ENCODE measurements around the gene KIAA0930.

Gene KIAA0930

DNA sequence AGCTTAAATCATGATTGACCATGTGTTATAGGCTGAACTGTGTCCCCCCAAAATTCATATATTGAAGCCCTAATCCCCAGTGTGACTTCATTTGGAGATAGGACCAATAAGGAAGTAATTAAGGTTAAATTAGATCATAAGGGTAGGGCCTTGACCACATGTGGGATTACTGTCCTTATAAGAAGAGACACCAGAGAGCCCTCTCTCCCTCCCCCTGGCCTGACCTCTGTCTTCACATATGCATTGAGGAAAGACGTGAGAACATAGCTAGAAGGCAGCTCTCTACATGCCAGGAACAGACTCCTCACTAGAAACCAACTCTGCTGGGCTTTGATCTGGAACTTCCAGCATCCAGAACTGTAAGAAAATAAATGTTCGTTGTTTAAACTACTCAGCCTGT lies 90.6 kb downstream of the KIAA0930 start:
- peaks cover 0 to 8% of the 10 kb centered on the region in 2 donors for H3K36me3 ChIP-seq (ENCODE audit: control insufficient read depth in 2 of 2, insufficient read depth in 2 of 2, low read length in 2 of 2)

DNA sequence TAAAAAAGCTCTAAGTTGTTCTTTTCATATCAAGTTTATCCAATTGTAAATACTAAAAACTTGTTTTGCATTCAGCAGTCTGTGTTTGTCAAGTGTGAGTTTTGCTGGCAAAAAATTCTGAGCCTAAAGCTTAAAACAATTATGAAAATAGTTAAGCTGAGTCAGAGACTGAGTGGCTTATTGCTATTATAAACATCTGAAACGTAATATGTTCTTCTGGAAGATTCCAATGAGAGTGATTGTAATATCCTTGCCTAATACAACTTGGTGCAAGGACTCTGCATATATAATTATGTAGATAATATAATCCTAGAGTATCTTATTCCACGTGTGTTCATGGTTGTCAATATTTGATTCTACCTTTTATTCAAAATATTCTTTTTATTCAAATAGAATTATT lies 91.0 kb downstream of the KIAA0930 start:
- no peaks in the 10 kb centered on the region for H3K27me3 ChIP-seq (ENCODE audit: control insufficient read depth in 1 of 2, insufficient read depth in 2 of 2, low read length in 2 of 2)
- H3K4me1 ChIP-seq (ENCODE audit: control insufficient read depth, insufficient read depth, low read length): no peaks in the 10 kb centered on the region
- H3K36me3 ChIP-seq (ENCODE audit: control insufficient read depth in 2 of 2, insufficient read depth in 2 of 2, low read length in 2 of 2): peaks cover 0 to 8% of the 10 kb centered on the region in 2 donors
- no peak overlapping the region for H3K4me3 ChIP-seq (ENCODE audit: low read length in 2 of 2)
- no peak overlapping the region for H3K9ac ChIP-seq (ENCODE audit: low read length in 2 of 2)
- no peaks in the 10 kb centered on the region for H3K9me3 ChIP-seq (ENCODE audit: control insufficient read depth in 2 of 2, low read length in 2 of 2)
- no peak overlapping the region for H3K27ac ChIP-seq (ENCODE audit: low read length)

More for the DNA sequence above, 90.6 kb downstream of the KIAA0930 start:
- Histone ChIP-seq H3K27ac (ENCODE audit: low read length) (no peak overlapping the region), H3K9ac (ENCODE audit: low read length in 2 of 2) (no peak overlapping the region), H3K4me3 (ENCODE audit: low read length in 2 of 2) (no peak overlapping the region), H3K9me3 (ENCODE audit: control insufficient read depth in 2 of 2, low read length in 2 of 2) (no peaks in the 10 kb centered on the region), H3K27me3 (ENCODE audit: control insufficient read depth in 1 of 2, insufficient read depth in 2 of 2, low read length in 2 of 2) (no peaks in the 10 kb centered on the region), H3K4me1 (ENCODE audit: control insufficient read depth, insufficient read depth, low read length) (no peaks in the 10 kb centered on the region)

DNA sequence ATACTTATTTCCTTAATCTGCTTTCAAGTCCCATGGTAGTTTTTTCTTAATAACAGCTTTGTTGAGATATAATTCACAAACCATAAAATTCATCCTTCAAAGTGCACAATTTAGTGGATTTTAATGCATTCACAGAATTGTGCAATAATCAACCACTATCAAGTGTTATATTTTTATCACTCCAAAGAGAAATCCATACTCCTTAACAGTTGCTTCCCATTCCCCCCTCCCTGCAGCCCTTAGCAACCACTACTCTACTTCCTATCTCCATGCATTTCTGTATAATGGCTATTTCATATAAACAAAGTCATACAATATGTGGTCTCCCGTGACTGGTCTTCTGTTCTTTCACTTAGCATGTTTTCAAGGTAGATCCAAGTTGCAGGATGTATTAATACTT lies 95.8 kb downstream of the KIAA0930 start:
- no peak overlapping the region for H3K4me3 ChIP-seq (ENCODE audit: low read length in 2 of 2)
- H3K4me1 ChIP-seq (ENCODE audit: control insufficient read depth, insufficient read depth, low read length): no peaks in the 10 kb centered on the region
- no peaks in the 10 kb centered on the region for H3K36me3 ChIP-seq (ENCODE audit: control insufficient read depth in 2 of 2, insufficient read depth in 2 of 2, low read length in 2 of 2)
- no peaks in the 10 kb centered on the region for H3K27me3 ChIP-seq (ENCODE audit: control insufficient read depth in 1 of 2, insufficient read depth in 2 of 2, low read length in 2 of 2)
- H3K27ac ChIP-seq (ENCODE audit: low read length): no peak overlapping the region
- H3K9ac ChIP-seq (ENCODE audit: low read length in 2 of 2): no peak overlapping the region
- peaks cover 0 to 3% of the 10 kb centered on the region in 2 donors for H3K9me3 ChIP-seq (ENCODE audit: control insufficient read depth in 2 of 2, low read length in 2 of 2)

DNA sequence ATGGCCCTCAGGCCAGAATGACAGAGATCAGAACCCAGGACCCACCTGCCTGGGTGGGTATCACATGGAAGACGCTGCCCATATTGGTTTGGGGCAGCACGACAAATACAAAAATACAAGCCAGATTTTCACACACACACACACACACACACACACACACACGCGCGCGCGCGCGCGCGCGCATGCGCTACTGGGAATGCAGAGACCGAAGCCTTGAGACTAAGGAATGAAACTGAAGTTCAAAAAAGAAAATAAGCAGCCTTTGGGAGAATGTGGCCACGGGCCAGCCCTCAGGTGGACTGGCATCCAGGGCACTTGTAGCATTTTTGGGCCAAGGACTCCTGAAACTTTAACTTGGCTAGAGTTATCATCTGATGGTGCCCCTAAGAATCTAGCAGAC lies 98.3 kb downstream of the KIAA0930 start:
- Histone ChIP-seq H3K4me1 (ENCODE audit: control insufficient read depth, insufficient read depth, low read length) (no peaks in the 10 kb centered on the region), H3K4me3 (ENCODE audit: low read length in 2 of 2) (no peak overlapping the region), H3K9ac (ENCODE audit: low read length in 2 of 2) (no peak overlapping the region), H3K9me3 (ENCODE audit: control insufficient read depth in 2 of 2, low read length in 2 of 2) (peaks cover 0 to 3% of the 10 kb centered on the region in 2 donors), H3K27ac (ENCODE audit: low read length) (no peak overlapping the region), H3K36me3 (ENCODE audit: control insufficient read depth in 2 of 2, insufficient read depth in 2 of 2, low read length in 2 of 2) (no peaks in the 10 kb centered on the region), H3K27me3 (ENCODE audit: control insufficient read depth in 1 of 2, insufficient read depth in 2 of 2, low read length in 2 of 2) (no peaks in the 10 kb centered on the region)

Measured in stomach smooth muscle (tissue), 2 donors.